ENCODE results near the gene TEX261.

- TF ChIP-seq CTCF (IDR thresholded peaks at IDR 0.05): no peak
- no peak for TF ChIP-seq POLR2A (IDR thresholded peaks at IDR 0.05)
Measured at GRCh38 chr2:70936979-70937811, 57.5 kb downstream of the TEX261 start.

All from testis (tissue), 2 donors.